GM19467 (cell line): ENCODE measurements around the gene HPCA.

Experiments
- ATAC-seq: cut with Tn5 transposase; IDR thresholded peaks from one replicate; pipeline ENCODE4 v1.9.1; 2021; ENCODE audit warnings: mild to moderate bottlenecking, moderate library complexity; ENCODE audit not compliant: unreplicated experiment

The HPCA gene

GRCh38 chr1:32928285-32928684, 42.0 kb downstream of the HPCA start:
- no peak for ATAC-seq

- ATAC-seq = no peak
These were observed 42.4 kb downstream of the HPCA start for GRCh38 chr1:32928715-32929114.

- no peak for ATAC-seq
These were observed 43.1 kb downstream of the HPCA start for GRCh38 chr1:32929366-32929765.

GRCh38 chr1:32931760-32932159, 45.5 kb downstream of the HPCA start:
- no peak for ATAC-seq

- ATAC-seq = no peak
These were observed 47.5 kb downstream of the HPCA start for GRCh38 chr1:32933742-32934322.

- no peak for ATAC-seq
These were observed 48.2 kb downstream of the HPCA start for GRCh38 chr1:32934535-32934934.

- no peak for ATAC-seq
These were observed 50.8 kb downstream of the HPCA start for GRCh38 chr1:32937061-32937460.

GRCh38 chr1:32939655-32940371, 53.5 kb downstream of the HPCA start:
- no peak for ATAC-seq

- ATAC-seq = no peak
These were observed 57.9 kb downstream of the HPCA start for GRCh38 chr1:32944180-32944579.
